ENCODE measurements around the gene RRAS. TPM values are rescaled to one million over a fixed set of nuclear protein-coding genes. Genes with fewer than 3 reads are reported as not detected.
A peak's percentile ranks its signal among the peaks of the same experiment; 100 is the strongest.

RRAS gene
- total RNA-seq, 1 donor from 2014 or later = 67.7 TPM

GRCh38 chr19:49592486-49593232 is 47.3 kb downstream of the RRAS start:
- H3K4me1 Mint-ChIP-seq (ENCODE audit: unreplicated experiment) = peaks cover 19% of the 10 kb centered on the region
- peak overlapping the region; percentile 80 for H3K4me3 Mint-ChIP-seq (ENCODE audit: unreplicated experiment)
- TF ChIP-seq, protein P1, sequence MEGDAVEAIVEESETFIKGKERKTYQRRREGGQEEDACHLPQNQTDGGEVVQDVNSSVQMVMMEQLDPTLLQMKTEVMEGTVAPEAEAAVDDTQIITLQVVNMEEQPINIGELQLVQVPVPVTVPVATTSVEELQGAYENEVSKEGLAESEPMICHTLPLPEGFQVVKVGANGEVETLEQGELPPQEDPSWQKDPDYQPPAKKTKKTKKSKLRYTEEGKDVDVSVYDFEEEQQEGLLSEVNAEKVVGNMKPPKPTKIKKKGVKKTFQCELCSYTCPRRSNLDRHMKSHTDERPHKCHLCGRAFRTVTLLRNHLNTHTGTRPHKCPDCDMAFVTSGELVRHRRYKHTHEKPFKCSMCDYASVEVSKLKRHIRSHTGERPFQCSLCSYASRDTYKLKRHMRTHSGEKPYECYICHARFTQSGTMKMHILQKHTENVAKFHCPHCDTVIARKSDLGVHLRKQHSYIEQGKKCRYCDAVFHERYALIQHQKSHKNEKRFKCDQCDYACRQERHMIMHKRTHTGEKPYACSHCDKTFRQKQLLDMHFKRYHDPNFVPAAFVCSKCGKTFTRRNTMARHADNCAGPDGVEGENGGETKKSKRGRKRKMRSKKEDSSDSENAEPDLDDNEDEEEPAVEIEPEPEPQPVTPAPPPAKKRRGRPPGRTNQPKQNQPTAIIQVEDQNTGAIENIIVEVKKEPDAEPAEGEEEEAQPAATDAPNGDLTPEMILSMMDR (IDR thresholded peaks at IDR 0.05) = no peak
- DNase-seq (ENCODE audit: extremely low spot score, unreplicated experiment) = no peak
- peaks cover 4% of the 10 kb centered on the region for H3K36me3 Mint-ChIP-seq (ENCODE audit: unreplicated experiment)
- H3K9me3 Mint-ChIP-seq (ENCODE audit: unreplicated experiment) = no peaks in the 10 kb centered on the region
- no peaks in the 10 kb centered on the region for H3K27me3 Mint-ChIP-seq (ENCODE audit: unreplicated experiment)
- peak overlapping the region; percentile 84 for H3K27ac Mint-ChIP-seq (ENCODE audit: unreplicated experiment)

DNA sequence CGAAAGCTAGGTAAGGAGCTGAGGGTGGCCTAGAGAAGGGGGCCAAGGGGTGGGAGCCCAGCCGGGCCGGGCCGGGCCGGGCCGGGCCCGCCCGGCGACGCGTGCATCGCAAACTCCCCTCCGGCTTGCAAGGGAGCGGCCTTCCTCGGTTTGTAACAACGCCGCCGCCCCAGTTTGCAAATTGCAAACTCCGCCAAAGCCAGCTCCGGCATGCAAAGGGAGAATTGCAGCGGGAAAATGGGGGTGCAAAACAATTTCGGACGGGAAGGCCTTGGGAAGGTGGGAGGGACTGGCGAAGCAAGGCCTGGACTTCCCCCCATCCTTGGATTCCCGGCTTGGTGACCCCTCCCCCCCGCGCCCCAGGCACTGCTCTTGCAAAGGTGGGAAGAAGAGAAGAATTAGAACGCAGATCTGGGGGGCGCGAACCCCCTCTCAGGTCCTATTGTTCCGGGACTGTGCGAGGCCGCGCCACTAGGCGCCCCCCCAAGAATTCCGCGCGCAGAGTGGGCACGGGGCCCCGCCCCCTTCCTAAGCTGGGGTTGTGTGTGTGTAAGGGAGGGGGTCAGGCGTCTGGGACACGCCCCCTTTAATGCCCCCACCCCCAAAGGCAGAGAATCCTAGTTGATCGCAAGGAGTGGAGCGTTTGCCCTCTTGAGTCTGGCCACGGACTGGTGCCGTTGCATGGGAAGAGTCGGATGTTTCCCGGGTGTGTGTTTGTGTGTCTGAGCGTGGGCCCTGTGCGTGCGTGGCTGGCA is 48.0 kb downstream of the RRAS start:
- Mint-ChIP-seq H3K9me3 (ENCODE audit: unreplicated experiment) (no peaks in the 10 kb centered on the region), H3K27me3 (ENCODE audit: unreplicated experiment) (no peaks in the 10 kb centered on the region), H3K36me3 (ENCODE audit: unreplicated experiment) (peaks cover 4% of the 10 kb centered on the region), H3K4me1 (ENCODE audit: unreplicated experiment) (peaks cover 19% of the 10 kb centered on the region), H3K27ac (ENCODE audit: unreplicated experiment) (peak overlapping the region; percentile 84), H3K4me3 (ENCODE audit: unreplicated experiment) (peak overlapping the region; percentile 80)
- DNase-seq (ENCODE audit: extremely low spot score, unreplicated experiment) = no peak
- TF ChIP-seq, protein P1 (IDR thresholded peaks at IDR 0.05) = no peak

- Mint-ChIP-seq H3K4me1 (ENCODE audit: unreplicated experiment) (peaks cover 19% of the 10 kb centered on the region), H3K4me3 (ENCODE audit: unreplicated experiment) (peak within 1 kb of the TSS; percentile 80), H3K27ac (ENCODE audit: unreplicated experiment) (peak within 1 kb of the TSS; percentile 88), H3K9me3 (ENCODE audit: unreplicated experiment) (no peaks in the 10 kb centered on the region), H3K36me3 (ENCODE audit: unreplicated experiment) (peaks cover 4% of the 10 kb centered on the region), H3K27me3 (ENCODE audit: unreplicated experiment) (no peaks in the 10 kb centered on the region)
- TF ChIP-seq, protein P1 (IDR thresholded peaks at IDR 0.05) = no peak
- no peak for DNase-seq (ENCODE audit: extremely low spot score, unreplicated experiment)
These were observed 48.8 kb downstream of the RRAS start, which contains the start of gene PRR12 for GRCh38 chr19:49590971-49591730. TSS of gene PRR12 (plus strand) at chr19:49591182. CDS start at chr19:49591655, 473 bp downstream.

GRCh38 chr19:49590071-49590970 is 49.6 kb downstream of the RRAS start:
- Mint-ChIP-seq H3K27ac (ENCODE audit: unreplicated experiment) (peak overlapping the region; percentile 88), H3K4me3 (ENCODE audit: unreplicated experiment) (peak overlapping the region; percentile 80), H3K36me3 (ENCODE audit: unreplicated experiment) (peaks cover 4% of the 10 kb centered on the region), H3K27me3 (ENCODE audit: unreplicated experiment) (no peaks in the 10 kb centered on the region), H3K4me1 (ENCODE audit: unreplicated experiment) (peaks cover 19% of the 10 kb centered on the region), H3K9me3 (ENCODE audit: unreplicated experiment) (no peaks in the 10 kb centered on the region)
- TF ChIP-seq, protein P1 (IDR thresholded peaks at IDR 0.05) = no peak
- DNase-seq (ENCODE audit: extremely low spot score, unreplicated experiment) = peak; percentile 96
